Keratinocyte (primary cell): ENCODE data around the gene C14orf39. TPM values are rescaled to one million over a fixed set of nuclear protein-coding genes. Genes with fewer than 3 reads are reported as not detected.

Source experiments
- DNase-seq: peaks from one replicate; pipeline ENCODE4 v3.0.0-alpha.2; 2011; ENCODE audit warnings: low read depth, missing footprints, low spot score
- FAIRE-seq: peaks from 2 replicates; lab custom pipeline; 2011; peaks lifted over from hg19 to GRCh38; lab: Jason Lieb, UNC
- H2AFZ ChIP-seq: 2 replicates; pipeline ENCODE4 v1.6.0; 2012; ENCODE audit warnings: low read length, control low read depth, inconsistent platforms; ENCODE audit not compliant: control insufficient read depth
- H3K27ac ChIP-seq: 2 replicates; pipeline ENCODE4 v1.5.1; 2011; ENCODE audit warnings: low read length; ENCODE audit not compliant: control insufficient read depth, insufficient read depth
- H3K27me3 ChIP-seq: 3 replicates; pipeline ENCODE4 v1.6.0; 2011; ENCODE audit warnings: low read length; ENCODE audit not compliant: control insufficient read depth, insufficient read depth; ENCODE audit errors: extremely low read depth
- H3K36me3 ChIP-seq, 2 experiments: 2 replicates in 1 of 2; 3 replicates in 1 of 2; pipeline ENCODE4 v1.5.1; 2011; ENCODE audit warnings: low read length in 2 of 2, mild to moderate bottlenecking in 1 of 2; ENCODE audit not compliant: control insufficient read depth in 2 of 2, insufficient read depth in 2 of 2; ENCODE audit errors: extremely low read depth in 1 of 2
- H3K4me1 ChIP-seq: 3 replicates; pipeline ENCODE4 v1.5.1; 2011; ENCODE audit warnings: low read length; ENCODE audit not compliant: control insufficient read depth, insufficient read depth; ENCODE audit errors: extremely low read depth
- H3K4me2 ChIP-seq: 3 replicates; pipeline ENCODE4 v1.6.0; 2011; ENCODE audit warnings: low read depth, low read length; ENCODE audit not compliant: control insufficient read depth, insufficient read depth; ENCODE audit errors: extremely low read depth
- H3K4me3 ChIP-seq, 3 experiments: fragments of 200-600 bp in 1 of 3; sonication (generic) in 1 of 3; 2 replicates in 2 of 3; 3 replicates in 1 of 3; pipeline ENCODE4 v1.5.1; 2011 to 2016; ENCODE audit warnings: low read length in 3 of 3, mild to moderate bottlenecking in 3 of 3, control low read depth in 2 of 3, inconsistent platforms in 1 of 3, low read depth in 1 of 3, mixed read lengths in 1 of 3, mixed run types in 1 of 3, moderate library complexity in 1 of 3; ENCODE audit not compliant: control insufficient read depth in 2 of 3, insufficient read depth in 2 of 3; ENCODE audit errors: extremely low read depth in 1 of 3
- H3K79me2 ChIP-seq: 2 replicates; pipeline ENCODE4 v1.6.0; 2012; ENCODE audit warnings: low read length; ENCODE audit not compliant: control insufficient read depth, insufficient read depth
- H3K9ac ChIP-seq: 3 replicates; pipeline ENCODE4 v1.6.0; 2011; ENCODE audit warnings: low read length; ENCODE audit not compliant: control insufficient read depth, insufficient read depth; ENCODE audit errors: extremely low read depth
- H3K9me1 ChIP-seq: 3 replicates; pipeline ENCODE4 v1.6.0; 2011; ENCODE audit warnings: low read length; ENCODE audit not compliant: control insufficient read depth, insufficient read depth; ENCODE audit errors: extremely low read depth
- H3K9me3 ChIP-seq: 2 replicates; pipeline ENCODE4 v1.5.1; 2012; ENCODE audit warnings: low read depth, low read length; ENCODE audit not compliant: control insufficient read depth
- H4K20me1 ChIP-seq: 3 replicates; pipeline ENCODE4 v1.6.0; 2011; ENCODE audit warnings: low read length; ENCODE audit not compliant: control insufficient read depth, insufficient read depth; ENCODE audit errors: extremely low read depth
- CTCF ChIP-seq, 3 experiments: IDR thresholded peaks in 1 of 3; conservative IDR thresholded peaks in 1 of 3; optimal IDR thresholded peaks in 1 of 3; 2 replicates in 2 of 3; 3 replicates in 1 of 3; pipeline versions ENCODE3 to v1.5.1; 2011; ENCODE audit warnings: low read length in 3 of 3, mild to moderate bottlenecking in 3 of 3, moderate library complexity in 2 of 3, control low read depth in 1 of 3, inconsistent platforms in 1 of 3; ENCODE audit not compliant: insufficient read depth in 2 of 3; ENCODE audit errors: extremely low read depth in 1 of 3
- EZH2 ChIP-seq: IDR thresholded peaks from one replicate; pipeline ENCODE4 v1.6.1; 2012; ENCODE audit warnings: inconsistent platforms, mild to moderate bottlenecking, low read length, moderate library complexity
- dilution Hi-C: fragments of 300-500 bp; cut with MboI; formaldehyde crosslinking; loops from one replicate; pipeline ENCODE4 v1.7.0; 2020; ENCODE audit warnings: low sequenced_read_pairs; ENCODE audit not compliant: extremely low pct_ligation_motif_present
- polyA plus RNA-seq, 5 experiments: library from polyadenylated mRNA; depleted of rRNA in 3 of 5; stranded (reverse) in 3 of 5; stranded (forward) in 1 of 5; unstranded in 1 of 5; fragments of >200 nt; gene quantifications; 1 replicate in 1 of 5; 2 replicates in 3 of 5; 3 replicates in 1 of 5; pipeline versions ENCODE4 v1.2.1 to v1.2.3, GENCODE V29; 2011 to 2012; ENCODE audit warnings: missing spikeins in 2 of 5, low read depth in 1 of 5, low replicate concordance in 1 of 5

The C14orf39 gene
- polyA plus RNA-seq, 1 donor (not counting 4 experiments of a cell fraction or from before 2014, with no cell fraction given) = not detected

DNA sequence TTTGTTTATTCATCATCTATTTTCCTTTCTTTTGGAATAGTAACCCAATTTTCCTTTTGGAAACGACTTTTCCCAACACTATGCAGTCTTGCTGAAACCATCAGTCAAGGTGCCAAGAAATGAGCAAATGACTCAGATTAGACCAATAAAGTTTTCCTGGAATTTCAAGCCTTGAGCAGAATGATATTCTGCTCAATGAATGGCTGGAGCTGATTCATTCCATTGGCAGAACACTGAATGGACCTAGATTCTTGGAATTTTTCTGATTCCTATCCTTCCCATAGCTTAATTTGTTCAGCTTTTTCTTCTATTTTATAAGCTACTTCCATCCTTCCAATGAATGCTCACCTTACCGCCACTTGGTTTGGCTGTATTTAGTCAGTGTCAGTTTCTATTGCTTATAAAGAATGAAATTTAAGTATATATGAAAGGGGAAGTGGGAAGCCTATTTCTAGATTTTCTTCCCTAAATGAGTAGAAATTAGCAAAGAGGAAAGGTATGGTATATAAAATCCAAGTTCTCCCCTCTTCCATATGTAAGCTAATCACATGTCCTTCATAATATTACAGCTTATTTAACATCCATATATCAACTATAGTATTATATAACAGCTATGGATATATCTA is 89.0 kb downstream of the C14orf39 start:
- FAIRE-seq (no peak), DNase-seq (no peak)
- dilution Hi-C loops = no loop called here
- no peak for TF ChIP-seq EZH2
- no peak for TF ChIP-seq CTCF (optimal IDR thresholded peaks at IDR 0.05 in 1 of 3, IDR thresholded peaks at IDR 0.05 in 1 of 3, conservative IDR thresholded peaks at IDR 0.05 in 1 of 3; ENCODE audit: extremely low read depth in 1 of 3, insufficient read depth in 2 of 3, low read length in 3 of 3)
- no peaks in the 10 kb centered on the region for H3K9me1 ChIP-seq
- no peak overlapping the region for H2AFZ ChIP-seq
- H3K36me3 ChIP-seq = no peaks in the 10 kb centered on the region
- no peak overlapping the region for H3K4me3 ChIP-seq
- H3K4me1 ChIP-seq = no peaks in the 10 kb centered on the region
- no peaks in the 10 kb centered on the region for H3K79me2 ChIP-seq
- H3K27me3 ChIP-seq = no peaks in the 10 kb centered on the region
- no peak overlapping the region for H3K9ac ChIP-seq
- H3K9me3 ChIP-seq = no peaks in the 10 kb centered on the region
- H3K4me2 ChIP-seq = no peak overlapping the region
- no peak overlapping the region for H3K27ac ChIP-seq
- H4K20me1 ChIP-seq = no peaks in the 10 kb centered on the region

Other genes with a start within 250 kb of the C14orf39 start
- 27.8 to 44.5 TPM (median 31.5 TPM) in 3 replicates for gene PPM1A, start 236.8 kb downstream of the C14orf39 start, polyA plus RNA-seq
- not detected in 3 replicates for gene SIX6, start 23.1 kb upstream of the C14orf39 start, polyA plus RNA-seq
- gene SIX1, start 163.4 kb upstream of the C14orf39 start, polyA plus RNA-seq = 0.01 to 0.04 TPM in 2 of 3 replicates, not detected in the other
- 2.5 to 4.5 TPM (median 4.0 TPM) in 3 replicates for gene SIX4, start 238.3 kb upstream of the C14orf39 start, polyA plus RNA-seq
- gene MNAT1, start 248.7 kb upstream of the C14orf39 start, polyA plus RNA-seq = 52.1 to 79.5 TPM (median 63.9 TPM) in 3 replicates